Endothelial cell of umbilical vein (primary cell): ENCODE measurements around the gene COLEC11. TPM values are rescaled to one million over a fixed set of nuclear protein-coding genes. Genes with fewer than 3 reads are reported as not detected.

ENCODE experiments used
- BruUV-seq: library from RNA; stranded (reverse); fragments of 400-500 nt; replicated peaks from 2 replicates; lab custom pipeline; 2021; lab: Mats Ljungman, UMichigan
- CTCF ChIA-PET: fragments of 300-600, 350-600 bp; sonication (Branson Sonifier 250); formaldehyde crosslinking; loops from one replicate; lab custom pipeline; 2021; ENCODE audit warnings: antibody characterized with exemption, inconsistent platforms; lab: Charles Lee
- POLR2A ChIA-PET: fragments of 300-600, 350-600 bp; sonication (Branson Sonifier 250); formaldehyde crosslinking; loops from one replicate; lab custom pipeline; 2021; ENCODE audit warnings: antibody characterized with exemption, inconsistent platforms; lab: Charles Lee
- DNase-seq: peaks from one replicate; pipeline ENCODE4 v3.0.0-alpha.2; 2011; ENCODE audit warnings: low read depth, low spot score
- FAIRE-seq: peaks from 2 replicates; lab custom pipeline; 2011; peaks lifted over from hg19 to GRCh38; lab: Jason Lieb, UNC
- H2AFZ ChIP-seq: 2 replicates; pipeline ENCODE4 v1.6.0; 2012; ENCODE audit warnings: low read depth, low read length, control low read depth, inconsistent platforms
- H3K27ac ChIP-seq: 2 replicates; pipeline ENCODE4 v1.5.1; 2011; ENCODE audit warnings: low read depth, mild to moderate bottlenecking, control low read depth, low read length, moderate library complexity; ENCODE audit not compliant: insufficient read depth
- H3K27me3 ChIP-seq, 2 experiments: 2 replicates each; pipeline versions ENCODE4 v1.6.0 to v1.6.1; 2011; ENCODE audit warnings: low read length in 2 of 2, mixed read lengths in 1 of 2; ENCODE audit not compliant: control insufficient read depth in 2 of 2, insufficient read depth in 2 of 2
- H3K36me3 ChIP-seq, 2 experiments: 2 replicates in 1 of 2; 3 replicates in 1 of 2; pipeline ENCODE4 v1.5.1; 2011; ENCODE audit warnings: low read length in 2 of 2, mild to moderate bottlenecking in 1 of 2, moderate library complexity in 1 of 2; ENCODE audit not compliant: control insufficient read depth in 2 of 2, insufficient read depth in 2 of 2; ENCODE audit errors: extremely low read depth in 1 of 2
- H3K4me1 ChIP-seq: 3 replicates; pipeline ENCODE4 v1.5.1; 2011; ENCODE audit warnings: mild to moderate bottlenecking, low read length; ENCODE audit not compliant: control insufficient read depth, insufficient read depth; ENCODE audit errors: extremely low read depth
- H3K4me2 ChIP-seq: 2 replicates; pipeline ENCODE4 v1.6.1; 2011; ENCODE audit warnings: low read length, control low read depth, mixed read lengths; ENCODE audit not compliant: insufficient read depth
- H3K4me3 ChIP-seq, 3 experiments: fragments of 200-600 bp in 1 of 3; sonication (generic), shearing (Covaris generic) in 1 of 3; replicated peaks in 1 of 3; 2 replicates each; pipeline ENCODE4 v1.5.1; 2011 to 2016; ENCODE audit warnings: control low read depth in 3 of 3, low read length in 3 of 3, mild to moderate bottlenecking in 2 of 3, inconsistent platforms in 1 of 3, low read depth in 1 of 3, moderate library complexity in 1 of 3; ENCODE audit not compliant: insufficient read depth in 1 of 3
- H3K79me2 ChIP-seq: 2 replicates; pipeline ENCODE4 v1.6.0; 2012; ENCODE audit warnings: low read length, inconsistent platforms; ENCODE audit not compliant: control insufficient read depth, insufficient read depth
- H3K9ac ChIP-seq: replicated peaks from 2 replicates; pipeline ENCODE3; 2011; ENCODE audit warnings: low read length, control low read depth; ENCODE audit not compliant: insufficient read depth; ENCODE audit errors: extremely low read depth
- H3K9me1 ChIP-seq: replicated peaks from 3 replicates; pipeline ENCODE4 v1.6.0; 2011; ENCODE audit warnings: mild to moderate bottlenecking, low read length; ENCODE audit not compliant: control insufficient read depth, insufficient read depth; ENCODE audit errors: extremely low read depth
- H3K9me3 ChIP-seq: replicated peaks from 2 replicates; pipeline ENCODE4 v1.5.1; 2012; ENCODE audit warnings: low read length, inconsistent platforms; ENCODE audit not compliant: control insufficient read depth, insufficient read depth
- H4K20me1 ChIP-seq: replicated peaks from 2 replicates; pipeline ENCODE3; 2011; ENCODE audit warnings: mild to moderate bottlenecking, low read length; ENCODE audit not compliant: control insufficient read depth, insufficient read depth; ENCODE audit errors: extremely low read depth
- CTCF ChIP-seq, 2 donors: IDR thresholded peaks; 1 replicate in 1 of 2; 2 replicates in 1 of 2; pipeline ENCODE4 v1.5.1; 2011; ENCODE audit warnings: low read length in 2 of 2, mild to moderate bottlenecking in 2 of 2, moderate library complexity in 2 of 2, control low read depth in 1 of 2, inconsistent platforms in 1 of 2, low read depth in 1 of 2; ENCODE audit not compliant: insufficient read depth in 1 of 2; ENCODE audit errors: extremely low read depth in 1 of 2
- FOS ChIP-seq: IDR thresholded peaks from 2 replicates; pipeline ENCODE4 v1.6.1; 2011; ENCODE audit warnings: mild to moderate bottlenecking, low read length, moderate library complexity, borderline replicate concordance; ENCODE audit not compliant: insufficient read depth
- MAX ChIP-seq: IDR thresholded peaks from 2 replicates; pipeline ENCODE4 v1.6.1; 2011; ENCODE audit not compliant: insufficient read depth, insufficient read length
- dilution Hi-C: fragments of 300-500 bp; cut with MboI; formaldehyde crosslinking; loops from one replicate; pipeline ENCODE4 v1.15.0; 2019; ENCODE audit warnings: low sequenced_read_pairs; ENCODE audit not compliant: extremely low pct_ligation_motif_present
- intact Hi-C: fragments of 100-400 bp; cut with micrococcal nuclease; formaldehyde crosslinking; loops from one replicate; pipeline ENCODE4 v1.10.0; 2022
- polyA plus RNA-seq, 4 experiments: library from polyadenylated mRNA; depleted of rRNA in 3 of 4; stranded (reverse) in 3 of 4; unstranded in 1 of 4; fragments of >200 nt; gene quantifications; 2 replicates each; pipeline versions ENCODE4 v1.2.1 to v1.2.3, GENCODE V29; 2011 to 2012; ENCODE audit warnings: missing spikeins in 1 of 4
- total RNA-seq: library from RNA; stranded (reverse); gene quantifications from 2 replicates; pipeline ENCODE4 v1.2.3, GENCODE V29; 2021

COLEC11 gene
- total and polyA plus RNA-seq, 2 donors (not counting 3 experiments of a cell fraction or from before 2014, with no cell fraction given) = 0.15 TPM; not detected in 1

- dilution Hi-C loops = no loop called here
- FAIRE-seq = no peak
- POLR2A ChIA-PET = no interaction called here
Measured at GRCh38 chr2:3628800-3629199, 33.9 kb downstream of the COLEC11 start.

More at GRCh38 chr2:3628800-3629199, 33.9 kb downstream of the COLEC11 start:
- no TSS peak for BruUV-seq
- Histone ChIP-seq H3K36me3 (no peaks in the 10 kb centered on the region), H3K4me3 (no peak overlapping the region), H3K79me2 (no peaks in the 10 kb centered on the region), H3K9me3 (no peaks in the 10 kb centered on the region), H3K4me2 (no peak overlapping the region), H3K27me3 (no peaks in the 10 kb centered on the region), H3K9me1 (no peaks in the 10 kb centered on the region), H4K20me1 (no peaks in the 10 kb centered on the region), H3K4me1 (no peaks in the 10 kb centered on the region), H2AFZ (no peak overlapping the region), H3K9ac (no peak overlapping the region), H3K27ac (no peak overlapping the region)
- DNase-seq = no peak
- CTCF ChIA-PET = interaction anchor here (1.3 kb wide), 2 partner anchors 8 to 23 kb away, joined by 3 to 5 read pairs; no protein-coding TSS in a partner anchor
- intact Hi-C loops = no loop called here
- TF ChIP-seq FOS (no peak), MAX (no peak), CTCF (IDR thresholded peaks at IDR 0.05; ENCODE audit: extremely low read depth in 1 of 2, insufficient read depth in 1 of 2, low read depth in 1 of 2, low read length in 2 of 2) (peak in 1 of 2 donors; percentile 15)
